GM23338 (cell line): ENCODE results near the gene DRC7. TPM values are rescaled to one million over a fixed set of nuclear protein-coding genes. Genes with fewer than 3 reads are reported as not detected.

ENCODE experiments used
- ATAC-seq: fragments of 200-7000 bp; cut with Tn5 transposase; 3 replicates; pipeline ENCODE4 v1.9.1; 2020
- DNase-seq: peaks from one replicate; pipeline ENCODE4 v3.0.0-alpha.2; 2015; ENCODE audit warnings: low spot score
- H2AFZ ChIP-seq: fragments of 200-600 bp; sonication (generic); 2 replicates; pipeline ENCODE4 v1.8.0; 2016; ENCODE audit warnings: antibody characterized with exemption, mild to moderate bottlenecking, moderate library complexity
- H3F3A ChIP-seq: fragments of 200-600 bp; sonication (generic); replicated peaks from 2 replicates; pipeline ENCODE4 v1.8.0; 2017; ENCODE audit warnings: antibody characterized with exemption, mixed run types, low read depth
- H3K27ac ChIP-seq: fragments of 200-600 bp; sonication (generic); 2 replicates; pipeline ENCODE4 v1.6.1; 2016; ENCODE audit warnings: low read depth
- H3K27me3 ChIP-seq: fragments of 200-600 bp; sonication (generic); 2 replicates; pipeline ENCODE4 v1.8.0; 2016; ENCODE audit warnings: mild to moderate bottlenecking, mixed run types, moderate library complexity; ENCODE audit not compliant: insufficient read depth
- H3K36me3 ChIP-seq: fragments of 200-600 bp; sonication (generic); 2 replicates; pipeline ENCODE4 v1.8.0; 2016; ENCODE audit warnings: mild to moderate bottlenecking; ENCODE audit not compliant: insufficient read depth
- H3K4me1 ChIP-seq: fragments of 200-600 bp; sonication (generic); 2 replicates; pipeline ENCODE4 v1.8.0; 2016; ENCODE audit warnings: mild to moderate bottlenecking, moderate library complexity; ENCODE audit not compliant: insufficient read depth
- H3K4me2 ChIP-seq: fragments of 200-600 bp; sonication (generic); 2 replicates; pipeline ENCODE4 v1.7.1; 2017; ENCODE audit warnings: mixed run types
- H3K4me3 ChIP-seq: fragments of 200-600 bp; sonication (generic); 2 replicates; pipeline ENCODE4 v1.6.1; 2016; ENCODE audit warnings: mixed run types
- H3K79me2 ChIP-seq: fragments of 200-600 bp; sonication (generic); replicated peaks from 2 replicates; pipeline ENCODE4 v1.8.0; 2017; ENCODE audit warnings: mild to moderate bottlenecking; ENCODE audit not compliant: insufficient read depth
- H3K9me2 ChIP-seq: fragments of 200-600 bp; sonication (generic); 2 replicates; pipeline ENCODE4 v1.8.0; 2017; ENCODE audit not compliant: insufficient read depth
- H4K20me1 ChIP-seq: fragments of 200-600 bp; sonication (generic); replicated peaks from 2 replicates; pipeline ENCODE4 v1.8.0; 2017; ENCODE audit warnings: mild to moderate bottlenecking; ENCODE audit not compliant: insufficient read depth
- H3K27ac Mint-ChIP-seq: 2 replicates; pipeline ENCODE4 v1.8.0; 2020; ENCODE audit warnings: inconsistent platforms, mild to moderate bottlenecking, moderate library complexity, mixed read lengths
- H3K27me3 Mint-ChIP-seq: 3 replicates; pipeline ENCODE4 v1.8.0; 2022; ENCODE audit warnings: low read depth, mild to moderate bottlenecking, moderate library complexity, mixed read lengths, inconsistent platforms; ENCODE audit not compliant: insufficient read depth, poor library complexity
- H3K36me3 Mint-ChIP-seq: 3 replicates; pipeline ENCODE4 v1.8.0; 2021; ENCODE audit warnings: low read depth, mild to moderate bottlenecking, inconsistent platforms, moderate library complexity, mixed read lengths
- H3K4me1 Mint-ChIP-seq: 3 replicates; pipeline ENCODE4 v1.8.0; 2020; ENCODE audit warnings: mild to moderate bottlenecking, inconsistent platforms, mixed read lengths
- H3K4me3 Mint-ChIP-seq: 3 replicates; pipeline ENCODE4 v1.8.0; 2021; ENCODE audit warnings: moderate library complexity, mild to moderate bottlenecking, inconsistent platforms, mixed read lengths
- H3K9me3 Mint-ChIP-seq: 3 replicates; pipeline ENCODE4 v1.8.0; 2020; ENCODE audit warnings: moderate library complexity, mild to moderate bottlenecking, inconsistent platforms, mixed read lengths
- CREB1 ChIP-seq: fragments of 250-450 bp; sonication (Bioruptor Pico); IDR thresholded peaks from 2 replicates; pipeline ENCODE4 v1.5.0; 2020; ENCODE audit warnings: low read depth, mild to moderate bottlenecking, moderate library complexity
- EZH2 ChIP-seq: fragments of 200-600 bp; sonication (generic); IDR thresholded peaks from one replicate; pipeline ENCODE4 v1.8.0; 2017; ENCODE audit warnings: antibody characterized with exemption, mild to moderate bottlenecking, low read depth; ENCODE audit not compliant: unreplicated experiment
- EZH2phosphoT487 ChIP-seq: fragments of 200-600 bp; sonication (generic); IDR thresholded peaks from one replicate; pipeline ENCODE4 v1.8.1; 2018; ENCODE audit warnings: antibody characterized with exemption; ENCODE audit not compliant: unreplicated experiment
- JUNB ChIP-seq: IDR thresholded peaks from one replicate; pipeline ENCODE4 v1.6.1; 2016; ENCODE audit warnings: antibody characterized with exemption; ENCODE audit not compliant: unreplicated experiment
- NANOG ChIP-seq: IDR thresholded peaks from 2 replicates; pipeline ENCODE4 v1.6.1; 2016; ENCODE audit warnings: antibody characterized with exemption, borderline replicate concordance
- POLR2AphosphoS5 ChIP-seq: IDR thresholded peaks from 2 replicates; pipeline ENCODE4 v1.6.1; 2016; ENCODE audit warnings: antibody characterized with exemption, low read depth
- STAT1 ChIP-seq: IDR thresholded peaks from one replicate; pipeline ENCODE4 v1.6.1; 2016; ENCODE audit warnings: antibody characterized with exemption; ENCODE audit not compliant: unreplicated experiment
- ZNF114 ChIP-seq: fragments of 250-450 bp; sonication (Bioruptor Pico); IDR thresholded peaks from 2 replicates; pipeline ENCODE4 v1.5.0; 2020; ENCODE audit warnings: mild to moderate bottlenecking, moderate library complexity
- ZNF331 ChIP-seq: fragments of 250-450 bp; sonication (Bioruptor Pico); IDR thresholded peaks from 2 replicates; pipeline ENCODE4 v1.5.0; 2020; ENCODE audit warnings: low read depth, mild to moderate bottlenecking, moderate library complexity
- ZNF462 ChIP-seq: fragments of 250-450 bp; sonication (Bioruptor Pico); IDR thresholded peaks from 2 replicates; pipeline ENCODE4 v1.5.0; 2020; ENCODE audit warnings: mild to moderate bottlenecking, moderate library complexity
- polyA plus RNA-seq: library from polyadenylated mRNA; unstranded; fragments of >200 nt; fragmentation: Nextera tagmentation; extraction: Ambion mirVana; gene quantifications from 2 replicates; pipeline ENCODE4 v1.2.1, GENCODE V29; 2016
- total RNA-seq: library from RNA; depleted of rRNA; stranded (reverse); fragments of >200 nt; shearing (Covaris generic); gene quantifications from 2 replicates; pipeline ENCODE4 v1.2.3, GENCODE V29; 2014
- TF ChIP-seq, protein P1 (sequence below): IDR thresholded peaks from 2 replicates; pipeline ENCODE4 v1.6.1; 2016; ENCODE audit warnings: antibody characterized with exemption
- TF ChIP-seq, protein P2 (sequence below): IDR thresholded peaks from one replicate; pipeline ENCODE4 v1.6.1; 2018; ENCODE audit warnings: antibody characterized with exemption; ENCODE audit not compliant: unreplicated experiment
- TF ChIP-seq, protein P3 (sequence below), 2 experiments: fragments of 200-600 bp in 1 of 2; sonication (generic) in 1 of 2; conservative IDR thresholded peaks; 2 replicates each; pipeline versions ENCODE4 v1.5.1 to v1.6.1; 2016 to 2017; ENCODE audit warnings: antibody characterized with exemption in 2 of 2, low read depth in 2 of 2, mild to moderate bottlenecking in 2 of 2, moderate library complexity in 1 of 2

The DRC7 gene
- total and polyA plus RNA-seq, 2 experiments from 2014 or later, result not detected

DNA sequence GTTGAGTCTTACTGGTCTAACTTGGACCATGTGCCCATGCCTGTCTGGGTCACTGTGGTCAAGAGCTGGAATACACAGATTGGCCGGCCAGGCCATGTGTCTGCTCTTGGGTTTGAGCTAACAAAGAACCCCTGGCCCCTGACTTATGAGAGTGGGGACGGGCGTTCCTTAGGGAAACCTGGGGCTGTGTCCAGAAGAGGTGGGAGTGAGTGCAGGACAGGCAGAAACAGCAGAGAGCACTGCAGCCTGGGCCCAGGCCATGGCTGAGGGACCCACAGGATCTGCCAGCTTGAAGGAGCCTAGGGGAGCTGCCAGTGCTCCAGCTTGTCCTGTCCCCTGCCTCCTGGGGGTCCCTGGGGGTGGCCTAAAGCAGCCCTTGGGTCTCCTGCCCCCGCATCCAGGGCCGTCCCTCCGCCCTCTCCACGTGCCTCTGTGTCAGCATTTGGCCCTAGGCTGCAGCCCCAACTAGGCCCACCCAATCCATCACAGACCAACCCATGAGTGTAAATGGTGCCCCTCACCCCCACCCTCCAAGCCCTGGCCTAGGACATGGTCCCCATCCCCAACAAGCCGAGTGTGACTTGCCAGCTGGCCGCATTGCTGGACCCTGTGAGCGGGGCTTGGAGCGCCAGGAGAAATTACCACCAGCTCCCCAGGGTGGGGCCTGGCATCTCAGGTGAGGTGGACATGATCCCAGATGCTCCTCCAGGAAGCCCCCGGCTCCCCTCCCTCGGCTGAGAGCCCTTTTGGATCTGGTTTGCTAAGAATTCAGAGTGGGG, 12.5 kb upstream of the DRC7 start:
- no peak for ATAC-seq
- Mint-ChIP-seq H3K9me3 (no peaks in the 10 kb centered on the region), H3K4me1 (peaks cover 20% of the 10 kb centered on the region), H3K27ac (no peak overlapping the region), H3K4me3 (no peak overlapping the region), H3K27me3 (peaks cover 5% of the 10 kb centered on the region), H3K36me3 (no peaks in the 10 kb centered on the region)
- Histone ChIP-seq H2AFZ (no peak overlapping the region), H3F3A (no peaks in the 10 kb centered on the region), H3K4me3 (no peak overlapping the region), H3K27me3 (no peaks in the 10 kb centered on the region), H4K20me1 (no peaks in the 10 kb centered on the region), H3K4me2 (no peak overlapping the region), H3K36me3 (no peaks in the 10 kb centered on the region), H3K79me2 (no peaks in the 10 kb centered on the region), H3K4me1 (no peaks in the 10 kb centered on the region), H3K9me2 (no peaks in the 10 kb centered on the region), H3K27ac (no peak overlapping the region)
- DNase-seq, result no peak
- no peak for TF ChIP-seq EZH2
- TF ChIP-seq, protein P1, sequence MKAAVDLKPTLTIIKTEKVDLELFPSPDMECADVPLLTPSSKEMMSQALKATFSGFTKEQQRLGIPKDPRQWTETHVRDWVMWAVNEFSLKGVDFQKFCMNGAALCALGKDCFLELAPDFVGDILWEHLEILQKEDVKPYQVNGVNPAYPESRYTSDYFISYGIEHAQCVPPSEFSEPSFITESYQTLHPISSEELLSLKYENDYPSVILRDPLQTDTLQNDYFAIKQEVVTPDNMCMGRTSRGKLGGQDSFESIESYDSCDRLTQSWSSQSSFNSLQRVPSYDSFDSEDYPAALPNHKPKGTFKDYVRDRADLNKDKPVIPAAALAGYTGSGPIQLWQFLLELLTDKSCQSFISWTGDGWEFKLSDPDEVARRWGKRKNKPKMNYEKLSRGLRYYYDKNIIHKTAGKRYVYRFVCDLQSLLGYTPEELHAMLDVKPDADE, result no peak
- no peak for TF ChIP-seq ZNF462 (CRISPR knock-in tag)
- no peak for TF ChIP-seq JUNB
- TF ChIP-seq STAT1, result no peak
- TF ChIP-seq, protein P2, sequence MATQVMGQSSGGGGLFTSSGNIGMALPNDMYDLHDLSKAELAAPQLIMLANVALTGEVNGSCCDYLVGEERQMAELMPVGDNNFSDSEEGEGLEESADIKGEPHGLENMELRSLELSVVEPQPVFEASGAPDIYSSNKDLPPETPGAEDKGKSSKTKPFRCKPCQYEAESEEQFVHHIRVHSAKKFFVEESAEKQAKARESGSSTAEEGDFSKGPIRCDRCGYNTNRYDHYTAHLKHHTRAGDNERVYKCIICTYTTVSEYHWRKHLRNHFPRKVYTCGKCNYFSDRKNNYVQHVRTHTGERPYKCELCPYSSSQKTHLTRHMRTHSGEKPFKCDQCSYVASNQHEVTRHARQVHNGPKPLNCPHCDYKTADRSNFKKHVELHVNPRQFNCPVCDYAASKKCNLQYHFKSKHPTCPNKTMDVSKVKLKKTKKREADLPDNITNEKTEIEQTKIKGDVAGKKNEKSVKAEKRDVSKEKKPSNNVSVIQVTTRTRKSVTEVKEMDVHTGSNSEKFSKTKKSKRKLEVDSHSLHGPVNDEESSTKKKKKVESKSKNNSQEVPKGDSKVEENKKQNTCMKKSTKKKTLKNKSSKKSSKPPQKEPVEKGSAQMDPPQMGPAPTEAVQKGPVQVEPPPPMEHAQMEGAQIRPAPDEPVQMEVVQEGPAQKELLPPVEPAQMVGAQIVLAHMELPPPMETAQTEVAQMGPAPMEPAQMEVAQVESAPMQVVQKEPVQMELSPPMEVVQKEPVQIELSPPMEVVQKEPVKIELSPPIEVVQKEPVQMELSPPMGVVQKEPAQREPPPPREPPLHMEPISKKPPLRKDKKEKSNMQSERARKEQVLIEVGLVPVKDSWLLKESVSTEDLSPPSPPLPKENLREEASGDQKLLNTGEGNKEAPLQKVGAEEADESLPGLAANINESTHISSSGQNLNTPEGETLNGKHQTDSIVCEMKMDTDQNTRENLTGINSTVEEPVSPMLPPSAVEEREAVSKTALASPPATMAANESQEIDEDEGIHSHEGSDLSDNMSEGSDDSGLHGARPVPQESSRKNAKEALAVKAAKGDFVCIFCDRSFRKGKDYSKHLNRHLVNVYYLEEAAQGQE, result no peak
- TF ChIP-seq NANOG, result no peak
- TF ChIP-seq, protein P3, sequence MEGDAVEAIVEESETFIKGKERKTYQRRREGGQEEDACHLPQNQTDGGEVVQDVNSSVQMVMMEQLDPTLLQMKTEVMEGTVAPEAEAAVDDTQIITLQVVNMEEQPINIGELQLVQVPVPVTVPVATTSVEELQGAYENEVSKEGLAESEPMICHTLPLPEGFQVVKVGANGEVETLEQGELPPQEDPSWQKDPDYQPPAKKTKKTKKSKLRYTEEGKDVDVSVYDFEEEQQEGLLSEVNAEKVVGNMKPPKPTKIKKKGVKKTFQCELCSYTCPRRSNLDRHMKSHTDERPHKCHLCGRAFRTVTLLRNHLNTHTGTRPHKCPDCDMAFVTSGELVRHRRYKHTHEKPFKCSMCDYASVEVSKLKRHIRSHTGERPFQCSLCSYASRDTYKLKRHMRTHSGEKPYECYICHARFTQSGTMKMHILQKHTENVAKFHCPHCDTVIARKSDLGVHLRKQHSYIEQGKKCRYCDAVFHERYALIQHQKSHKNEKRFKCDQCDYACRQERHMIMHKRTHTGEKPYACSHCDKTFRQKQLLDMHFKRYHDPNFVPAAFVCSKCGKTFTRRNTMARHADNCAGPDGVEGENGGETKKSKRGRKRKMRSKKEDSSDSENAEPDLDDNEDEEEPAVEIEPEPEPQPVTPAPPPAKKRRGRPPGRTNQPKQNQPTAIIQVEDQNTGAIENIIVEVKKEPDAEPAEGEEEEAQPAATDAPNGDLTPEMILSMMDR (conservative IDR thresholded peaks at IDR 0.05; ENCODE audit: low read depth in 2 of 2), result no peak
- no peak for TF ChIP-seq ZNF331
- no peak for TF ChIP-seq CREB1 (CRISPR knock-in tag)
- no peak for TF ChIP-seq ZNF114
- no peak for TF ChIP-seq POLR2AphosphoS5
- no peak for TF ChIP-seq EZH2phosphoT487
